Measurements from ENCODE around the gene DCC.

DNA sequence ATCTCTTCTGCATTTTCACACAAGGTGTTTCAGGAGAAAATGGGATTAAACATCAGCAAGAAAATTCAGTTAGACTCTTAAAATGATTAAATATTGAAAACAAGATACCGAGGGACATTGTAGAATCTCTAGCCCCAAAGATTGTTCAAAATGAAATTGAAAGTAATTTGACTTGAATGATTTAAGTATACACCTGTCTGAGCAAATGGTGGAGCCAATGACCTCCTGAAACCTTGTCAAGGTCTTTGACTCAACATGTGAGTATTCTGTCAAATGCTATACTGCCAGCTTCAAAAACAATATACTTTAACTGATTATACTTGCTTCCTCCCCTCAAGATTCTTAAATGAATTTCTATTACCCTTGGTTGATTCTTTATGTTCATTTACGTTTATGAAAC, 411.0 kb downstream of the DCC start:
- TF ChIP-seq, protein P1, sequence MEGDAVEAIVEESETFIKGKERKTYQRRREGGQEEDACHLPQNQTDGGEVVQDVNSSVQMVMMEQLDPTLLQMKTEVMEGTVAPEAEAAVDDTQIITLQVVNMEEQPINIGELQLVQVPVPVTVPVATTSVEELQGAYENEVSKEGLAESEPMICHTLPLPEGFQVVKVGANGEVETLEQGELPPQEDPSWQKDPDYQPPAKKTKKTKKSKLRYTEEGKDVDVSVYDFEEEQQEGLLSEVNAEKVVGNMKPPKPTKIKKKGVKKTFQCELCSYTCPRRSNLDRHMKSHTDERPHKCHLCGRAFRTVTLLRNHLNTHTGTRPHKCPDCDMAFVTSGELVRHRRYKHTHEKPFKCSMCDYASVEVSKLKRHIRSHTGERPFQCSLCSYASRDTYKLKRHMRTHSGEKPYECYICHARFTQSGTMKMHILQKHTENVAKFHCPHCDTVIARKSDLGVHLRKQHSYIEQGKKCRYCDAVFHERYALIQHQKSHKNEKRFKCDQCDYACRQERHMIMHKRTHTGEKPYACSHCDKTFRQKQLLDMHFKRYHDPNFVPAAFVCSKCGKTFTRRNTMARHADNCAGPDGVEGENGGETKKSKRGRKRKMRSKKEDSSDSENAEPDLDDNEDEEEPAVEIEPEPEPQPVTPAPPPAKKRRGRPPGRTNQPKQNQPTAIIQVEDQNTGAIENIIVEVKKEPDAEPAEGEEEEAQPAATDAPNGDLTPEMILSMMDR (conservative IDR thresholded peaks at IDR 0.05): no peak
- no peak for TF ChIP-seq EZH2 (IDR thresholded peaks at IDR 0.05; ENCODE audit: low read depth)

Data from PC-9 (cell line).